ENCODE data around the gene WDR83. TPM values are rescaled to one million over a fixed set of nuclear protein-coding genes. Genes with fewer than 3 reads are reported as not detected.

Gene WDR83
- total RNA-seq, 3 donors from 2014 or later = 8.2 to 13.8 (median 10.2) TPM

GRCh38 chr19:12723381-12723640 is 56.7 kb downstream of the WDR83 start:
- Histone ChIP-seq H3K4me1 (peaks cover 0 to 4% of the 10 kb centered on the region in 2 donors), H3K27me3 (no peaks in the 10 kb centered on the region), H3K9me3 (no peaks in the 10 kb centered on the region), H3K27ac (peak overlapping the region; percentile 86 to 95), H3K4me3 (peak overlapping the region; percentile 77 to 97 (median 81)), H3K36me3 (no peaks in the 10 kb centered on the region)
- DNase-seq (ENCODE audit: low spot score in 2 of 2) = no peak
- intact Hi-C loops (cut with DNase I; ENCODE audit: low total_unique reads) = no loop called here
- TF ChIP-seq POLR2AphosphoS5 (IDR thresholded peaks at IDR 0.05) (no peak), POLR2A (IDR thresholded peaks at IDR 0.05) (no peak), CTCF (IDR thresholded peaks at IDR 0.05) (no peak)

DNA sequence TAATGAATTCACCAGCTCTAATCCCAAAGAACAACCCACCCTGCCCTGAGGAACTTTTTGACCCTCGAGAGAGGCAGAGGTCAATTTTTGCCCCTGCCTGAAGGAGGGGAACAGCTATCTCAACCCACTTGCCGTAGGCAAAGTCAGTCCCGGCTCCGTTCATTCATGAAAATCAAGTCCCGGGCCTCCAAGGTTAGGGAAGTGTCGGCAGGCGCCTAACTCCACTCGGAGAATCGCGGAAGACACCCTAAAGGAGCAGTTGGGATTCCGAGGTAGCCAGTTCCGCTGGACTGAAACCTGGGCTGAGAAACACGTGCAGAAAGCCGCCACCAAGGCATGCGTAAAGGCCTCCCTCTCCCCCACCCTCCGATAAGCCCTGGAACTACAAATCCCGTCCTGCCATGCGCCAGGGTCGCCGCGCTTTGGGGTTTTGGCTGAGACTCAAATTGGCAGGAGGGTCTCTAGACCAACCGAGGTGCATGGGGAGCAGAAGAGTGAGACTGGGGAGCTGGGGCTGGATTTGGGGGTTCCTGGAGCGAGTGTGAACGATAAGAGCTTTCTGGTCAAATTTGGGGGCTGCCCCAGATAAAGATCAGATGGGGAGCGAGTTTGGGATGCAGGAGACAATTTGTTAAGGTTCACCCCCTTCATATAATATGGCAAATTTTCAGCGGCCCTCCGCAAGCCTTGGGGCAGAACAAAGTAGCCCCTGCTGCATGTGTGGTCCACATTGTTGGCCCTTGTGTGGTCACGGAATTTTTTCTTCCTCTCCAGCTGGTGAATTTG is 57.2 kb downstream of the WDR83 start, which contains the start of gene TNPO2:
Gene TNPO2, minus strand, starts transcription at position 292 of the 786 bp plus-strand sequence. CDS start 2,955 bp downstream, outside the sequence.
- Histone ChIP-seq H3K4me1 (peaks cover 0 to 4% of the 10 kb centered on the region in 2 donors), H3K4me3 (peak within 1 kb of the TSS; percentile 77 to 97 (median 81)), H3K27ac (peak within 1 kb of the TSS; percentile 86 to 95), H3K36me3 (no peaks in the 10 kb centered on the region), H3K27me3 (no peaks in the 10 kb centered on the region), H3K9me3 (no peaks in the 10 kb centered on the region)
- DNase-seq (ENCODE audit: low spot score in 2 of 2) = no peak
- no peak for TF ChIP-seq CTCF (IDR thresholded peaks at IDR 0.05)
- TF ChIP-seq POLR2A (IDR thresholded peaks at IDR 0.05) = no peak
- TF ChIP-seq POLR2AphosphoS5 (IDR thresholded peaks at IDR 0.05) = no peak
- intact Hi-C loops (cut with DNase I; ENCODE audit: low total_unique reads) = no loop called here

Other genes starting within 250 kb of the WDR83 start
- gene ZNF443, start 225.8 kb upstream of the WDR83 start, total RNA-seq = 10 to 100 TPM in 2 of 3 donors, 1 to 10 TPM in 1; 4.2 to 12.6 (median 10.8) TPM
- gene ZNF709, start 182.0 kb upstream of the WDR83 start, total RNA-seq = 10 to 100 TPM in 1 of 3 donors, 1 to 10 TPM in 2; 3.0 to 10.2 (median 6.2) TPM
- 10 to 100 TPM; 14.7 to 25.8 (median 18.7) TPM for gene ZNF564, start 115.3 kb upstream of the WDR83 start, total RNA-seq
- 1 to 10 TPM; 5.6 to 7.9 (median 7.0) TPM for gene ZNF490, start 56.0 kb upstream of the WDR83 start, total RNA-seq
- 10 to 100 TPM; 22.4 to 35.3 (median 34.7) TPM for gene ZNF791, start 55.9 kb upstream of the WDR83 start, total RNA-seq
- 100 to 1,000 TPM in 1 of 3 donors, 10 to 100 TPM in 2; 45.6 to 118 (median 49.0) TPM for gene MAN2B1, start 65 bp upstream of the WDR83 start, total RNA-seq
- gene DHPS, start 15.1 kb downstream of the WDR83 start, total RNA-seq = 100 to 1,000 TPM in 1 of 3 donors, 10 to 100 TPM in 2; 86.6 to 117 (median 91.4) TPM
- not detected for gene GNG14, start 21.2 kb downstream of the WDR83 start, total RNA-seq
- gene FBXW9, start 29.8 kb downstream of the WDR83 start, total RNA-seq = 10 to 100 TPM in 1 of 3 donors, 1 to 10 TPM in 2; 4.8 to 13.8 (median 8.5) TPM
- gene TNPO2, start 57.1 kb downstream of the WDR83 start, total RNA-seq = 10 to 100 TPM; 46.0 to 73.0 (median 70.8) TPM
- 100 to 1,000 TPM; 319 to 409 (median 370) TPM for gene TRIR, start 67.9 kb downstream of the WDR83 start, total RNA-seq
- 10 to 100 TPM; 50.8 to 64.6 (median 62.6) TPM for gene GET3, start 70.7 kb downstream of the WDR83 start, total RNA-seq
- gene BEST2, start 85.0 kb downstream of the WDR83 start, total RNA-seq = not detected
- gene HOOK2, start 108.7 kb downstream of the WDR83 start, total RNA-seq = 100 to 1,000 TPM in 1 of 3 donors, 10 to 100 TPM in 2; 45.8 to 101 (median 98.6) TPM
- gene JUNB, start 124.7 kb downstream of the WDR83 start, total RNA-seq = 100 to 1,000 TPM; 108 to 581 (median 320) TPM
- gene PRDX2, start 135.0 kb downstream of the WDR83 start, total RNA-seq = 100 to 1,000 TPM; 150 to 199 (median 199) TPM
- not detected for gene THSD8, start 135.3 kb downstream of the WDR83 start, total RNA-seq
- 1 to 10 TPM; 5.2 to 8.8 (median 8.5) TPM for gene RNASEH2A, start 139.8 kb downstream of the WDR83 start, total RNA-seq
- gene RTBDN, start 167.8 kb downstream of the WDR83 start, total RNA-seq = not detected
- under 1 TPM in 1 of 3 donors, not detected in 2; 0.88 TPM for gene MAST1, start 171.7 kb downstream of the WDR83 start, total RNA-seq
- gene DNASE2, start 214.6 kb downstream of the WDR83 start, total RNA-seq = 10 to 100 TPM; 29.8 to 61.0 (median 46.2) TPM
- not detected for gene KLF1, start 220.4 kb downstream of the WDR83 start, total RNA-seq
- gene GCDH, start 224.4 kb downstream of the WDR83 start, total RNA-seq = 10 to 100 TPM; 39.2 to 72.8 (median 50.1) TPM

All from breast epithelium (tissue), 4 donors.